GM12864 (cell line): ENCODE measurements around the gene TAGLN.

Experiments used
- DNase-seq: peaks from one replicate; pipeline ENCODE4 v3.0.0-alpha.2; 2011; ENCODE audit warnings: low read depth
- H3K4me3 ChIP-seq: 2 replicates; pipeline ENCODE4 v1.5.1; 2011; ENCODE audit warnings: mild to moderate bottlenecking, low read depth, low read length, control low read depth
- TF ChIP-seq, protein P1 (sequence below): IDR thresholded peaks from 2 replicates; pipeline ENCODE4 v1.5.1; 2011; ENCODE audit warnings: low read depth, mild to moderate bottlenecking, moderate library complexity, low read length, control low read depth, inconsistent platforms; ENCODE audit errors: missing control alignments

TAGLN gene

DNA sequence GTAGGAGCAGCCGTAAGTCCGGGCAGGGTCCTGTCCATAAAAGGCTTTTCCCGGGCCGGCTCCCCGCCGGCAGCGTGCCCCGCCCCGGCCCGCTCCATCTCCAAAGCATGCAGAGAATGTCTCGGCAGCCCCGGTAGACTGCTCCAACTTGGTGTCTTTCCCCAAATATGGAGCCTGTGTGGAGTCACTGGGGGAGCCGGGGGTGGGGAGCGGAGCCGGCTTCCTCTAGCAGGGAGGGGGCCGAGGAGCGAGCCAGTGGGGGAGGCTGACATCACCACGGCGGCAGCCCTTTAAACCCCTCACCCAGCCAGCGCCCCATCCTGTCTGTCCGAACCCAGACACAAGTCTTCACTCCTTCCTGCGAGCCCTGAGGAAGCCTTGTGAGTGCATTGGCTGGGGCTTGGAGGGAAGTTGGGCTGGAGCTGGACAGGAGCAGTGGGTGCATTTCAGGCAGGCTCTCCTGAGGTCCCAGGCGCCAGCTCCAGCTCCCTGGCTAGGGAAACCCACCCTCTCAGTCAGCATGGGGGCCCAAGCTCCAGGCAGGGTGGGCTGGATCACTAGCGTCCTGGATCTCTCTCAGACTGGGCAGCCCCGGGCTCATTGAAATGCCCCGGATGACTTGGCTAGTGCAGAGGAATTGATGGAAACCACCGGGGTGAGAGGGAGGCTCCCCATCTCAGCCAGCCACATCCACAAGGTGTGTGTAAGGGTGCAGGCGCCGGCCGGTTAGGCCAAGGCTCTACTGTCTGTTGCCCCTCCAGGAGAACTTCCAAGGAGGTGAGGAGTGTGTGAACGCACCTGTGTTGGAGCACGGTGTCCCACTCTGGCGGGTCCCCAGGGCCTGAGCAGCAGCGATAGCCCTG lies at the start of gene TAGLN:
TSS of gene TAGLN (plus strand) at position 318 of the 863 bp plus-strand sequence. CDS start 3,644 bp downstream, outside the sequence.
- no peak within 1 kb of the TSS for H3K4me3 ChIP-seq
- no peak for DNase-seq
- TF ChIP-seq, protein P1, sequence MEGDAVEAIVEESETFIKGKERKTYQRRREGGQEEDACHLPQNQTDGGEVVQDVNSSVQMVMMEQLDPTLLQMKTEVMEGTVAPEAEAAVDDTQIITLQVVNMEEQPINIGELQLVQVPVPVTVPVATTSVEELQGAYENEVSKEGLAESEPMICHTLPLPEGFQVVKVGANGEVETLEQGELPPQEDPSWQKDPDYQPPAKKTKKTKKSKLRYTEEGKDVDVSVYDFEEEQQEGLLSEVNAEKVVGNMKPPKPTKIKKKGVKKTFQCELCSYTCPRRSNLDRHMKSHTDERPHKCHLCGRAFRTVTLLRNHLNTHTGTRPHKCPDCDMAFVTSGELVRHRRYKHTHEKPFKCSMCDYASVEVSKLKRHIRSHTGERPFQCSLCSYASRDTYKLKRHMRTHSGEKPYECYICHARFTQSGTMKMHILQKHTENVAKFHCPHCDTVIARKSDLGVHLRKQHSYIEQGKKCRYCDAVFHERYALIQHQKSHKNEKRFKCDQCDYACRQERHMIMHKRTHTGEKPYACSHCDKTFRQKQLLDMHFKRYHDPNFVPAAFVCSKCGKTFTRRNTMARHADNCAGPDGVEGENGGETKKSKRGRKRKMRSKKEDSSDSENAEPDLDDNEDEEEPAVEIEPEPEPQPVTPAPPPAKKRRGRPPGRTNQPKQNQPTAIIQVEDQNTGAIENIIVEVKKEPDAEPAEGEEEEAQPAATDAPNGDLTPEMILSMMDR: no peak

GRCh38 chr11:117152066-117152465 lies 47.1 kb upstream of the TAGLN start:
- no peak for DNase-seq
- H3K4me3 ChIP-seq: no peak overlapping the region
- TF ChIP-seq, protein P1: no peak

GRCh38 chr11:117154468-117154867 lies 44.7 kb upstream of the TAGLN start:
- TF ChIP-seq, protein P1: no peak
- no peak overlapping the region for H3K4me3 ChIP-seq
- DNase-seq: no peak

DNA sequence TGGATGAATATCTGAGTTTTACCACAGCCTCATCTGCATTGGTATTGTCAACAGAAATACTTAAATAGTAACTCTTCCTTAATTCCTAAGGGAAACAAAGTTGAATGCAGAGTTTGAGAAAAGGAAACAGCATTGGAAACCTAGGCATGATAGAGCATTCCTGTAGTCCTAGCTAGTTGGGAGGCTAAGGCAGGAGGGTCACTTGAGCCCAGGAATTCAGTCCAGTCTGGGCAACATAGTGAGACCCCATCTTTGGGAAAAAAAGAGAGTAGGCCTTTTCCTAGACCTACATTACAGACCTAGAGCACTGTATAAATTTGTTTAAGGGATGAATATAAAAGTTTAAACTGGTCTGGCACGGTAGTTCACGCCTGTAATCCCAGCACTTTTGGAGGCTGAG lies 41.7 kb upstream of the TAGLN start:
- H3K4me3 ChIP-seq: no peak overlapping the region
- TF ChIP-seq, protein P1: no peak
- DNase-seq: no peak

GRCh38 chr11:117159892-117160291 lies 39.3 kb upstream of the TAGLN start:
- no peak for DNase-seq
- TF ChIP-seq, protein P1: no peak

GRCh38 chr11:117160826-117161225 lies 38.3 kb upstream of the TAGLN start:
- TF ChIP-seq, protein P1: no peak
- no peak for DNase-seq
- no peak overlapping the region for H3K4me3 ChIP-seq

More at GRCh38 chr11:117159892-117160291, 39.3 kb upstream of the TAGLN start:
- H3K4me3 ChIP-seq: no peak overlapping the region
